Measurements from ENCODE around the gene GULP1.
A peak's percentile ranks its signal among the peaks of the same experiment; 100 is the strongest.

The GULP1 gene

GRCh38 chr2:188622601-188623260 lies 331.1 kb downstream of the GULP1 start:
- H3K4me1 Mint-ChIP-seq, result peaks cover 43% of the 10 kb centered on the region
- H3K27me3 Mint-ChIP-seq (ENCODE audit: low read depth), result no peaks in the 10 kb centered on the region
- H3K27ac Mint-ChIP-seq, result peak overlapping the region; percentile 71 to 99 (median 89)
- TF ChIP-seq CTCF (IDR thresholded peaks at IDR 0.05; ENCODE audit: unreplicated experiment in 3 of 3), result no peak
- no peak overlapping the region for H3K4me3 Mint-ChIP-seq
- peaks cover 6% of the 10 kb centered on the region for H3K9me3 Mint-ChIP-seq
- no peaks in the 10 kb centered on the region for H3K36me3 Mint-ChIP-seq (ENCODE audit: low read depth)

GRCh38 chr2:188623995-188624643 lies 332.4 kb downstream of the GULP1 start:
- peak overlapping the region; percentile 91 to 99 (median 92) for H3K27ac Mint-ChIP-seq
- no peaks in the 10 kb centered on the region for H3K36me3 Mint-ChIP-seq (ENCODE audit: low read depth)
- peaks cover 51% of the 10 kb centered on the region for H3K4me1 Mint-ChIP-seq
- no peak for TF ChIP-seq CTCF (IDR thresholded peaks at IDR 0.05; ENCODE audit: unreplicated experiment in 3 of 3)
- peaks cover 4% of the 10 kb centered on the region for H3K9me3 Mint-ChIP-seq
- H3K27me3 Mint-ChIP-seq (ENCODE audit: low read depth), result no peaks in the 10 kb centered on the region
- H3K4me3 Mint-ChIP-seq, result peak overlapping the region in 2 of 3 experiments; percentile 21 to 37

- peak overlapping the region; percentile 19 to 99 (median 93) for H3K27ac Mint-ChIP-seq
- H3K27me3 Mint-ChIP-seq (ENCODE audit: low read depth), result no peaks in the 10 kb centered on the region
- H3K4me1 Mint-ChIP-seq, result peaks cover 67% of the 10 kb centered on the region
- H3K36me3 Mint-ChIP-seq (ENCODE audit: low read depth), result no peaks in the 10 kb centered on the region
- H3K9me3 Mint-ChIP-seq, result no peaks in the 10 kb centered on the region
- no peak for TF ChIP-seq CTCF (IDR thresholded peaks at IDR 0.05; ENCODE audit: unreplicated experiment in 3 of 3)
- H3K4me3 Mint-ChIP-seq, result peak overlapping the region in 1 of 3 experiments; percentile 11
These were observed 335.8 kb downstream of the GULP1 start for GRCh38 chr2:188627471-188627870.

GRCh38 chr2:188628989-188629752 lies 337.5 kb downstream of the GULP1 start:
- no peaks in the 10 kb centered on the region for H3K36me3 Mint-ChIP-seq (ENCODE audit: low read depth)
- H3K4me3 Mint-ChIP-seq, result no peak overlapping the region
- TF ChIP-seq CTCF (IDR thresholded peaks at IDR 0.05; ENCODE audit: unreplicated experiment in 3 of 3), result no peak
- no peaks in the 10 kb centered on the region for H3K27me3 Mint-ChIP-seq (ENCODE audit: low read depth)
- H3K27ac Mint-ChIP-seq, result peak overlapping the region; percentile 98 to 99 (median 98)
- H3K9me3 Mint-ChIP-seq, result no peaks in the 10 kb centered on the region
- peaks cover 53% of the 10 kb centered on the region for H3K4me1 Mint-ChIP-seq

GRCh38 chr2:188629753-188630527 lies 338.3 kb downstream of the GULP1 start:
- Mint-ChIP-seq H3K4me3 (no peak overlapping the region), H3K27me3 (ENCODE audit: low read depth) (no peaks in the 10 kb centered on the region), H3K4me1 (peaks cover 48% of the 10 kb centered on the region), H3K9me3 (no peaks in the 10 kb centered on the region), H3K36me3 (ENCODE audit: low read depth) (no peaks in the 10 kb centered on the region), H3K27ac (peak overlapping the region; percentile 98 to 99 (median 98))
- TF ChIP-seq CTCF (IDR thresholded peaks at IDR 0.05; ENCODE audit: unreplicated experiment in 3 of 3), result no peak

All from nephron (organoid).